OCI-LY3 (cell line): ENCODE results near the gene PDE12.

Source experiments
- CTCF ChIP-seq: fragments of 200-600, 300-600 bp; sonication (generic); IDR thresholded peaks from 2 replicates; pipeline ENCODE4 v1.5.1; 2014; ENCODE audit warnings: antibody characterized with exemption, low read length, low read depth
- EZH2phosphoT487 ChIP-seq: fragments of 200-600 bp; shearing (Covaris generic); IDR thresholded peaks from 2 replicates; pipeline ENCODE4 v1.6.1; 2018; ENCODE audit warnings: antibody characterized with exemption, mixed run types, low read depth

GRCh38 chr3:57586778-57587177, 30.7 kb downstream of the PDE12 start:
- TF ChIP-seq CTCF: no peak
- no peak for TF ChIP-seq EZH2phosphoT487
